Brain microvascular endothelial cell (primary cell): Measurements from ENCODE around the gene GALNT14.

Experiments used
- DNase-seq: peaks from one replicate; pipeline ENCODE4 v3.0.0-alpha.2; 2020
- H3K27ac ChIP-seq: fragments of 250-450 bp; sonication (Bioruptor Pico); 2 replicates; pipeline ENCODE4 v1.5.1; 2020; ENCODE audit warnings: mild to moderate bottlenecking, moderate library complexity
- H3K27me3 ChIP-seq: fragments of 250-450 bp; sonication (Bioruptor Pico); replicated peaks from 2 replicates; pipeline ENCODE4 v1.5.1; 2020; ENCODE audit warnings: mild to moderate bottlenecking
- H3K36me3 ChIP-seq: fragments of 250-450 bp; sonication (Bioruptor Pico); replicated peaks from 2 replicates; pipeline ENCODE4 v1.5.1; 2020; ENCODE audit warnings: mild to moderate bottlenecking
- H3K4me3 ChIP-seq: 2 replicates; pipeline ENCODE4 v1.5.1; 2011; ENCODE audit warnings: low read depth, mild to moderate bottlenecking, control low read depth, low read length, moderate library complexity
- in situ Hi-C: cut with HindIII; loops from 2 replicates; pipeline ENCODE4 v1.10.0; 2017; ENCODE audit warnings: low sequenced_read_pairs, low pct_ligation_motif_present
- TF ChIP-seq, protein P1 (sequence below): IDR thresholded peaks from 2 replicates; pipeline ENCODE4 v1.5.1; 2011; ENCODE audit warnings: low read depth, mild to moderate bottlenecking, moderate library complexity, low read length, control low read depth, inconsistent platforms; ENCODE audit errors: missing control alignments

GALNT14 gene

GRCh38 chr2:30872797-30873196 is 265.4 kb downstream of the GALNT14 start:
- in situ Hi-C loops: no loop called here
- TF ChIP-seq, protein P1, sequence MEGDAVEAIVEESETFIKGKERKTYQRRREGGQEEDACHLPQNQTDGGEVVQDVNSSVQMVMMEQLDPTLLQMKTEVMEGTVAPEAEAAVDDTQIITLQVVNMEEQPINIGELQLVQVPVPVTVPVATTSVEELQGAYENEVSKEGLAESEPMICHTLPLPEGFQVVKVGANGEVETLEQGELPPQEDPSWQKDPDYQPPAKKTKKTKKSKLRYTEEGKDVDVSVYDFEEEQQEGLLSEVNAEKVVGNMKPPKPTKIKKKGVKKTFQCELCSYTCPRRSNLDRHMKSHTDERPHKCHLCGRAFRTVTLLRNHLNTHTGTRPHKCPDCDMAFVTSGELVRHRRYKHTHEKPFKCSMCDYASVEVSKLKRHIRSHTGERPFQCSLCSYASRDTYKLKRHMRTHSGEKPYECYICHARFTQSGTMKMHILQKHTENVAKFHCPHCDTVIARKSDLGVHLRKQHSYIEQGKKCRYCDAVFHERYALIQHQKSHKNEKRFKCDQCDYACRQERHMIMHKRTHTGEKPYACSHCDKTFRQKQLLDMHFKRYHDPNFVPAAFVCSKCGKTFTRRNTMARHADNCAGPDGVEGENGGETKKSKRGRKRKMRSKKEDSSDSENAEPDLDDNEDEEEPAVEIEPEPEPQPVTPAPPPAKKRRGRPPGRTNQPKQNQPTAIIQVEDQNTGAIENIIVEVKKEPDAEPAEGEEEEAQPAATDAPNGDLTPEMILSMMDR: no peak
- no peak for DNase-seq
- H3K4me3 ChIP-seq: no peak overlapping the region
- H3K27ac ChIP-seq: no peak overlapping the region
- no peaks in the 10 kb centered on the region for H3K27me3 ChIP-seq
- H3K36me3 ChIP-seq: no peaks in the 10 kb centered on the region

- H3K36me3 ChIP-seq: no peaks in the 10 kb centered on the region
- H3K4me3 ChIP-seq: no peak overlapping the region
- DNase-seq: no peak
- H3K27ac ChIP-seq: no peak overlapping the region
- TF ChIP-seq, protein P1: no peak
- in situ Hi-C loops: no loop called here
- no peaks in the 10 kb centered on the region for H3K27me3 ChIP-seq
These were observed 266.1 kb downstream of the GALNT14 start for GRCh38 chr2:30871980-30872789.

GRCh38 chr2:30871440-30871839 is 266.8 kb downstream of the GALNT14 start:
- TF ChIP-seq, protein P1: no peak
- in situ Hi-C loops: no loop called here

DNA sequence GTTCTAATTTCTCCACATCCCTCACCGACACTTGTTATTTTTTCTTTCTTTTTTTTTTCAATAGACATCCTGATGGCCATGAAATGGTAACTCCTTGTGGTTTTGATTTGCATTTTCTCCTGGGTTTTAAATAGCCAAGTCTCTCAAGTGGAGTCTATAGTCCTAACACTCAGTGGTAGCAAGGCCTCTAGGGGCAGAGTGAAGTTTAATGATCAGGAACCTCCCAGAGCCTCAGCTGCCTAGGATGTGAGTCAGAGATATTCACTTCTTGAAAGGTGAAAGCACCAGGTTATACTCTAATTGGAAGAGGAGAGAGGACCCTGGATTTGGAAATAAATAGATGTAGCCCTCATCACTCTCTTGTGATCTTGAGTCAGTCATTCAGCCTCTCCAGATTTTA is 268.3 kb downstream of the GALNT14 start:
- no peak overlapping the region for H3K27ac ChIP-seq
- H3K4me3 ChIP-seq: no peak overlapping the region
- in situ Hi-C loops: no loop called here
- no peak for DNase-seq
- H3K27me3 ChIP-seq: no peaks in the 10 kb centered on the region
- no peaks in the 10 kb centered on the region for H3K36me3 ChIP-seq
- TF ChIP-seq, protein P1: no peak

More at GRCh38 chr2:30871440-30871839, 266.8 kb downstream of the GALNT14 start:
- Histone ChIP-seq H3K27me3 (no peaks in the 10 kb centered on the region), H3K27ac (no peak overlapping the region), H3K36me3 (no peaks in the 10 kb centered on the region), H3K4me3 (no peak overlapping the region)
- DNase-seq: no peak

DNA sequence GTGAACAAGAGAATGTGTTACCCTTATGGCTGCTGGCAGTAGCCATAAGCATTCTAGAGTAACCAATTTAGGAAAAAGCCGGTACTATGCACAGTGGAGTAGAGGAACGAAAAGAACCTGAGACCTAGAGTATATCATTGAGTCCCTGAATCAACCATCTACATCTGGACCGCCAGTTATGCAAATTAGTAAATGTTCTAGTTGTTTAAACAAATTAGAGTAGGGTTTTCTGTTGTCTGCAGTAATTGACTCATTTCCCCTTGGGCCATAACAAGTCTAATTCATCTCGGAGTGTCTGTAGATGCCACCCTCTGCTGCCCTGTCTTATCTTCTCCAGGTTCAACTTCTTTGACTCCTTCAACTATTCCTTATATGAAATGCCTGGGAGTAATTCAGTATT is 270.9 kb downstream of the GALNT14 start:
- in situ Hi-C loops: no loop called here
- no peaks in the 10 kb centered on the region for H3K36me3 ChIP-seq
- TF ChIP-seq, protein P1: no peak
- DNase-seq: no peak
- H3K27me3 ChIP-seq: no peaks in the 10 kb centered on the region
- no peak overlapping the region for H3K27ac ChIP-seq
- no peak overlapping the region for H3K4me3 ChIP-seq

DNA sequence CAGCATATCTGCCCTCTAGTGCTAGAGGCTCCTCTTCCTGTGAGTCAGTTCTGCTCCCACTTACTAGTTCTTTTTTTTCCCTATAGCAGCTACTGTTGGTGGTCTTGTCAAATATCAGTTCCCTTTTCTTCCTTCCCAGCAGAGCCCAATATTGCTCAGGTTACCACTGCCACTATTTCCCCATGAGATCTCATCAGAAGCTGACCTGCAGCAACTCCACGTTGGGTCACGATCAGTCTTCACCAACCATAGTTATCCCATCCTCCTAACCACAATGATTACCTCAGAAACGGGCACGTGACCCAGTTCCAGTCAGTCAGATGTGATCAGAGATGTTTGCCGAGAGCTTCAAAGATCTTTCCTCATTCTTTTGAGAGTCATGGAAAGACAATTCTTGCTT is 271.3 kb downstream of the GALNT14 start:
- Histone ChIP-seq H3K27me3 (no peaks in the 10 kb centered on the region), H3K36me3 (no peaks in the 10 kb centered on the region), H3K27ac (no peak overlapping the region), H3K4me3 (no peak overlapping the region)
- in situ Hi-C loops: no loop called here
- DNase-seq: no peak
- TF ChIP-seq, protein P1: no peak
